Measurements from ENCODE around the gene ZDHHC20. TPM values are rescaled to one million over a fixed set of nuclear protein-coding genes. Genes with fewer than 3 reads are reported as not detected.
A peak's percentile ranks its signal among the peaks of the same experiment; 100 is the strongest.

The ZDHHC20 gene
- total RNA-seq, 2 experiments from 2014 or later, result 46.1 to 50.9 TPM

DNA sequence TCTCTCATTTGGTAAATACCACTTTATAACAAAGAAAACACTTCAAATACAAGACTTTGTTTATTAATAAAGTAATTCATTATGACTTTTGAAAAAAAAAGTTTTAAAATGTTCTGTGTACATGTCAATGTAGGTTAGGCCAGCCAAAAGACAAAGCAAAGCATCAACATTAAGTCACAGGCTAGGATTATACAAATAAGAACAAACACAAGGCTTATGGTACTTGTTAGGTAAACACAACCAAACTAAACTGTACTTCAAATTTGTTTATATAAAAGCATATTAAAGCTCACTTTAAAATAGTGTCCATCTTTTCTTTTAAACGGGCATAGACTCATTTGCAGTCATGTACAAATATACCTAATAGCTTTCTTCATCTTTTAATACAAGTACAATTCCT lies 86.6 kb downstream of the ZDHHC20 start:
- H3K4me1 Mint-ChIP-seq (ENCODE audit: low read depth), result no peaks in the 10 kb centered on the region

DNA sequence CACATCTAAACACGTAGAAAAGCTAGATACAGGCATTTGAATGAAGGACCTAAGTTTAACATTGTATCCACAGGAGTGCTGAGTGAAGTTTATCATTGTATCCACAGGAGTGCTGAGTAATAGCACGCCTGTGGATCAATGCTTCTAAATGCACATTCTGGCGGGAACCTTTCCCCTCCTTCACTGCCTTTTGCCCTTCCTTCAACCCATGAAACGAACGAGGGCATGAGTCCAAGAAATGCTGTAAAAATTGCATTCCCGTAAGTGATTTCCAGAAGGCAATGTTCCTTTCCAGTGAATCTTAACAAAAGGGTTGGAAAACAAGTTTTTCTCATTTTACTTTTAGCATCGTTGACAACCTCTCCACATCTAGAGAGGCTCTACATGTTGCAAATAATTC lies 88.1 kb downstream of the ZDHHC20 start:
- POLR2A ChIA-PET, result no interaction called here
- intact Hi-C loops (cut with micrococcal nuclease), result no loop called here
- TF ChIP-seq, protein P1, sequence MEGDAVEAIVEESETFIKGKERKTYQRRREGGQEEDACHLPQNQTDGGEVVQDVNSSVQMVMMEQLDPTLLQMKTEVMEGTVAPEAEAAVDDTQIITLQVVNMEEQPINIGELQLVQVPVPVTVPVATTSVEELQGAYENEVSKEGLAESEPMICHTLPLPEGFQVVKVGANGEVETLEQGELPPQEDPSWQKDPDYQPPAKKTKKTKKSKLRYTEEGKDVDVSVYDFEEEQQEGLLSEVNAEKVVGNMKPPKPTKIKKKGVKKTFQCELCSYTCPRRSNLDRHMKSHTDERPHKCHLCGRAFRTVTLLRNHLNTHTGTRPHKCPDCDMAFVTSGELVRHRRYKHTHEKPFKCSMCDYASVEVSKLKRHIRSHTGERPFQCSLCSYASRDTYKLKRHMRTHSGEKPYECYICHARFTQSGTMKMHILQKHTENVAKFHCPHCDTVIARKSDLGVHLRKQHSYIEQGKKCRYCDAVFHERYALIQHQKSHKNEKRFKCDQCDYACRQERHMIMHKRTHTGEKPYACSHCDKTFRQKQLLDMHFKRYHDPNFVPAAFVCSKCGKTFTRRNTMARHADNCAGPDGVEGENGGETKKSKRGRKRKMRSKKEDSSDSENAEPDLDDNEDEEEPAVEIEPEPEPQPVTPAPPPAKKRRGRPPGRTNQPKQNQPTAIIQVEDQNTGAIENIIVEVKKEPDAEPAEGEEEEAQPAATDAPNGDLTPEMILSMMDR (IDR thresholded peaks at IDR 0.05), result no peak
- Mint-ChIP-seq H3K36me3 (ENCODE audit: low read depth) (peaks cover 6% of the 10 kb centered on the region), H3K27ac (no peak overlapping the region), H3K4me3 (no peak overlapping the region), H3K4me1 (ENCODE audit: low read depth) (peaks cover 3% of the 10 kb centered on the region), H3K27me3 (no peaks in the 10 kb centered on the region), H3K9me3 (no peaks in the 10 kb centered on the region)
- no peak for ATAC-seq
- CTCF ChIA-PET, result interaction anchor here (0.7 kb wide), 1 partner anchor 92 kb away, joined by 3 read pairs; no protein-coding TSS in a partner anchor
- DNase-seq, result no peak

More for the DNA sequence above, 86.6 kb downstream of the ZDHHC20 start:
- TF ChIP-seq, protein P1 (IDR thresholded peaks at IDR 0.05), result no peak
- POLR2A ChIA-PET, result no interaction called here
- Mint-ChIP-seq H3K27me3 (no peaks in the 10 kb centered on the region), H3K9me3 (no peaks in the 10 kb centered on the region), H3K4me3 (no peak overlapping the region), H3K27ac (no peak overlapping the region), H3K36me3 (ENCODE audit: low read depth) (peaks cover 6% of the 10 kb centered on the region)
- CTCF ChIA-PET, result interaction anchor here (1.2 to 1.4 kb wide), 2 partner anchors 16 to 105 kb away, joined by 4 read pairs; no protein-coding TSS in a partner anchor
- ATAC-seq (no peak), DNase-seq (no peak)
- intact Hi-C loops (cut with micrococcal nuclease), result no loop called here

DNA sequence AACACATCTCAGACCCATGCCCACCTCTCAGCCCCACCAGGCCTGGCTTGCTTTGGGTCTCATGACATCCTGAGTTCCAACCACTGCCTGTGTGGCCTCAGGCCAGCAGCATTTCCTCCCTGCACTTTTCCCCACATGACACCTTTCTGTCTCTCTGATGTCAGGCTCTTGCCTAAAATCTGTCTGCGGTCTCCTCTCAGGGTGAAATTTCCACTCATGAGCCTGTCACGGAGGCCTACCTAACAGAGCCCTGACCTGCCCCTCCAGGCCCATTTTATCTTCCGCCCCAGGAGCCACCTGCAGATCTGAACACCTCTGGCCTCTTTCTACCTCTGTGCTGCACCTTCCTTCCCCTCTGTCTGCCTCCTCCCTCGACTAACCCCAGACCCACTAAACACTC lies 93.5 kb downstream of the ZDHHC20 start:
- CTCF ChIA-PET, result interaction anchor here (1.4 kb wide), 1 partner anchor 67 kb away, joined by 3 read pairs; no protein-coding TSS in a partner anchor
- Mint-ChIP-seq H3K4me3 (no peak overlapping the region), H3K36me3 (ENCODE audit: low read depth) (no peaks in the 10 kb centered on the region), H3K27ac (peak overlapping the region; percentile 79), H3K9me3 (peaks cover 2% of the 10 kb centered on the region), H3K4me1 (ENCODE audit: low read depth) (peaks cover 17% of the 10 kb centered on the region), H3K27me3 (no peaks in the 10 kb centered on the region)
- TF ChIP-seq, protein P1 (IDR thresholded peaks at IDR 0.05), result no peak
- ATAC-seq, result peak; percentile 77
- POLR2A ChIA-PET, result interaction anchor here (0.8 kb wide), 1 partner anchor 15 kb away, joined by 3 read pairs; no protein-coding TSS in a partner anchor
- peak; percentile 55 for DNase-seq
- intact Hi-C loops (cut with micrococcal nuclease), result no loop called here

DNA sequence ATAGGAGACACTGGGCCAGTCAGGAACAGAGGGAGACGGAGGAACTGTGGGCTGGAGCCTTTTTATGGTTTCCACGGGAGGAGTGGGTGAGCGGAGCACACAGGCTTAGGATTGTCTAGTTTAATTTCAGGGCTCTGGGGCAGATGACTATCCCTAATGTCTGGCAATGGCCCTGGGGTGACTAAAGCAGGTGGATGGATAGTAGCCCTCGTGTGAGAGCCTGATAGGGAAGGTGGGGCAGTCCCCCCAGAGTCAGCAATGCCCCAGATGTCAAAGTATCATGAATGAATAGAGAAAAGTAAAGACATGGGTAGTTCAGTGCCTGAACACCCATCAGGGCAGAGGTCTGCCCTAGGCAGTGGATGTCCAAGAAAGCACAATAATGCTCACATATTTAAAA lies 94.2 kb downstream of the ZDHHC20 start:
- Mint-ChIP-seq H3K4me3 (no peak overlapping the region), H3K36me3 (ENCODE audit: low read depth) (no peaks in the 10 kb centered on the region), H3K27me3 (no peaks in the 10 kb centered on the region), H3K27ac (no peak overlapping the region), H3K9me3 (peaks cover 2% of the 10 kb centered on the region), H3K4me1 (ENCODE audit: low read depth) (peaks cover 17% of the 10 kb centered on the region)
- ChIA-PET CTCF (interaction anchor here (1.4 kb wide), 1 partner anchor 67 kb away, joined by 3 read pairs; no protein-coding TSS in a partner anchor), POLR2A (interaction anchor here (0.8 kb wide), 1 partner anchor 16 kb away, joined by 3 read pairs; no protein-coding TSS in a partner anchor)
- TF ChIP-seq, protein P1 (IDR thresholded peaks at IDR 0.05), result no peak
- intact Hi-C loops (cut with micrococcal nuclease), result no loop called here
- ATAC-seq (no peak), DNase-seq (no peak)

DNA sequence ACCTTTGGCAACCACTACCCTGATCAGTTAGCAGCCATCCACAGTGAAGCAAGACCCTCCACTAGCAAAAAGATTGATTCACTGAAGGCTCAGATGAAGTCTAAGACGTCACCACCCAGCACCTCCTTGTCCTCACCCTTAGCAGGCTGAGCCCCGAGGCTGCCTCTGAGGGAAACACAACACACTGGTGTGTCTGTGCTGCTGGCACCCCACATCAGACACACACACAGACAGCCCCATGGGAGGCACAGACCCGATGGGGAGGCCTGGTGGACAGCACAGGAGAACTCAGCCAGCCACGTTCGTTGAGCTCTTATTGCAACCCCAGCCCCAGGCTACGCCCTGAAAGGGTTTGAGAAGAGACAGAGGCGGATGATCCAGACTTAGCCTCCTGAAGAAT lies 94.7 kb downstream of the ZDHHC20 start:
- Mint-ChIP-seq H3K27me3 (no peaks in the 10 kb centered on the region), H3K4me3 (no peak overlapping the region), H3K27ac (no peak overlapping the region), H3K36me3 (ENCODE audit: low read depth) (no peaks in the 10 kb centered on the region), H3K9me3 (peaks cover 2% of the 10 kb centered on the region), H3K4me1 (ENCODE audit: low read depth) (peaks cover 17% of the 10 kb centered on the region)
- TF ChIP-seq, protein P1 (IDR thresholded peaks at IDR 0.05), result no peak
- POLR2A ChIA-PET, result interaction anchor here (0.6 to 1.1 kb wide), 2 partner anchors 23 to 199 kb away, joined by 3 to 4 read pairs; no protein-coding TSS in a partner anchor
- DNase-seq (no peak), ATAC-seq (no peak)
- CTCF ChIA-PET, result interaction anchor here (1.4 kb wide), 1 partner anchor 66 kb away, joined by 3 read pairs; no protein-coding TSS in a partner anchor
- intact Hi-C loops (cut with micrococcal nuclease), result no loop called here

Data from activated CD8-positive, alpha-beta T cell treated with anti-CD3 and anti-CD28 coated beads for 36 hours (primary cell).